GM19468 (cell line): ENCODE data around the gene TMC2.
"Not testable (repeated sequence)": the region's sequence is repeated elsewhere in the genome, so short reads cannot be mapped to it uniquely, and the experiment has no call there.

ENCODE experiments used
- ATAC-seq: cut with Tn5 transposase; IDR thresholded peaks from one replicate; pipeline ENCODE4 v1.9.1; 2021; ENCODE audit warnings: mild to moderate bottlenecking, moderate library complexity, moderate number of reproducible peaks; ENCODE audit not compliant: unreplicated experiment; ENCODE audit errors: extremely low read depth

Gene TMC2

DNA sequence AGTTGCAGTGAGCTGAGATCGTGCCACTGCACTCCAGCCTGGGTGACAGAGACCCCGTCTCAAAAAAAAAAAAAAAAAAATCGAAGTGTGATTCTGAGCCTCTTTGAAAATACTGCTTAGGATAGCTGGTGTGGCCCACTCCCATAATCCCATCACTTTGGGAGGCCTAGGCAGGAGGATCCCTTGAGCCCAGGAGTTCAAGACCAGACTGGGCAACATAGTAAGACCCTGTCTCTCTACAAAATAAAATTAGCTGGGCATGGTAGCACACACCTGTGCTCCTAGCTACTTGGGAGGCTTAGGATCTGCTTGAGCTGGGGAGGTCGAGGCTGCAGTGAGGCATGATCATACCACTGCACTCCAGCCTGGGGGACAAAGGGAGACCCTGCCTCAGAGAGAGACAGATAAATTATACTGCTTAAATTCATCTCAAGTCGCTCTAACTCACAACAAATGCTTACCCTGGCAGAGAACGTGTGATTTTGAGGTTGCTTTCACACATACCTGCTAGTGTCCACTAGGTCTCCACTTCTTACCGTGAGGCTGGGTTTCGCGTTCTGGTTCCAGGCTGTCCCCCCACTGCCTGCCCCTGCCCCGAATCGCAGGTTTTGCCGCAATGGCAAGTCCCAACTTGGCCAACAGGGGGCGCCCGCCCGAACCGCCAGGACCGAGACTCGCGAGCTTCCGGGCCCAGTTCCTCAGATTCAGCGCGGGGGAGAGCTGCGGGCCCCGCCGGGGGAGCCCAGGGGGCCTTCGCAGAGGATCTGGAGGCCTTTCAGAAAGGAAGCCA, 12.3 kb upstream of the TMC2 start:
- ATAC-seq = no peak

DNA sequence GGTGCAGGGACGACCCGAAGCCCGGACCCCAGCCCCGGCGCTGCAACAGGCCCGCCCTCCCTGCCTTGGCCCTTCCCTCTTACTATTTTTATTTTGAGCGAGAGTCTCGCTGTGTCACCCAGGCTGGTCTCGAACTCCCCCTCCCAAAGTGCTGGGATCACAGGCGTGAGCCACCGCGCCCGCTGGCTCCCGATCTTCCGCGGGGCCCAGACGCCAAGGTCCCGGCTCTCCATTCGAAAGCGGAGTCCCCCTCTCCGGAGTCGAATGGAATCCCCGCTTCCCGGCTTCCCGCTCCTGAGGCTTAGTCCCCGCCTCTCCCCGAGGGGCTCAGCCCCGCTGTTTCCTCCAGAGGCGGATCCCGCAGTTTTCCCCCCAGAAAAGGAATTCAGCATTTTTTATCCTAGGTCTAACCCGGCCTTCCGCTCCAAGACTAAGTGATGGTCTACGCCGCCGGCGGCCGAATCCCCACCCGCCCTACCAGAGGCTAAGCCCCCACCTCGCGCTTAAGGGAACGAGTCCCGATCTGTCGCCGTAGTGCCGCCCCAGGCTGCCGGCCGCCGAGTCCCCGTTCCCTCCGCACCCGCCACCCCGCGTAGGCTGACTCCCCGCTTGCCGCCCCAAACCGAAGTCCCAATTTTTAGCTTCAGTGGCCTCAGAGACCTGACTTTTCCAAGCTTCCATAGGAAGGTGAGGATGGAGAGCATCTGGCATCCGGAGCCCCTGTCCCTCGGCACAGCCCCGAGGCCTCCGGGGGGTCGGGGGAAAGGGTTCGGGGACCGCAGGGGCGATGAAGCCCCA, 11.5 kb upstream of the TMC2 start:
- no peak for ATAC-seq

DNA sequence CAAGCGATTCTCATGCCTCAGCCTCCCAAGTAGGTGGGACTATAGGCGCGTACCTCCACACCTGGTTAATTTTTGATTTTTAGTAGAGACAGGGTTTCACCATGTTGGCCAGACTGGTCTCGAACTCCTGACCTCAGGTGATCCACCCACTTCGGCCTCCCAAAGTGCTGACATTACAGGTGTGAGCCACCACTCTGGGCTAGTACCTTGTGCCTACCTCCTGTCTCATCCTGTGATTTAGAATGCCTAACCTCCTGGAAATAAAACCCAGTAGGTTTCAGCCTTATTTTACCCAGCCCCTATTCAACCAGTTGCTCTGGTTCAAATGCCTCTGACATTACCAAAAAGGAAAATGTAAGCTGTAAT, 10.2 kb upstream of the TMC2 start:
- not testable (repeated sequence) for ATAC-seq

DNA sequence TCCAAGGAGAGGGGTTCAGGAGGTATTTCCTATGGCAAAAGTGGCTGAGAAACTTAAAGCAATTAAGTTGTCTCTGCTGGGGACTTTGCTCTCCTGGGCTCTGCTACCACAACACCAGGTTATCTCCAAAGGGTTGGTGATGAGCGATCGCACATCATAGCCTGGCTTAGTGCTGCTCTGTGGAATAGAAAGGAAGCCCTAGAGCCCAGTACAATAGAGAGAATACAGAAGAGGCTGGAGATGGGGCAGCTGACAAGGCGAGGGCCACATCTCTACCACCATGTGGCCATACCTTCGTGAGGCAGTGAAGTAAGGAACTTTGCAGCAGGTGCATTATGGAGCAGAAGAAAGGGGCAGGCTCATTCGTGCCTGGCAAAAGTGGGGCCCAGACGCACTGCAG, 8.6 kb upstream of the TMC2 start:
- no peak for ATAC-seq

DNA sequence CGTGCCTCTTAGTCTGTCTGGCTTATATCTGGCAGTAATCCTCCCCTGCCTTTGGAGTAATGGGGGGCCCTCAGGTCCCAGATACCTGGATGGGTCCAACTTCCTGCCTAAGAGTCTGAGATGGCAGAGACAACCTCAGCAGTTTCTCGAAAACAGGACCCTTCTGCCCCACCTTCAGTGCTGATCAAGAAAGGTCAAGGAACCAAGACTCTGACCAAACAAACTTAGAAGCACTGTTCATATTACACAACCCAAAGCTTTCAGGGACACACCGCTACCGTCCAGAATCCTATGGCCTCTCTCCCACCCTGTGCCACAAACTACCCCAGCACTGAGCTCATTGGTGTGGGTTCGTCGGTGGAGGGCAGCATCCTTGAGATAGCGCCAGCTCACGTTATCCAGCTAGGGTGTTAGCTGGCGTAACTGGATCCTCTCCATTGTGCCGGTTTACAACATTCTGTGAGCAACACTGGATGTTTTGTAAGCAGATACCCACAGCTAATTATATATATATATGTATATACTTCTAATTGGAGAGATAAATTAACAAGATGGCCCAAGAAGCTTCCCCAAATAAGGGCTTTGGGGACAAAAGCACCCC, 7.6 kb upstream of the TMC2 start:
- no peak for ATAC-seq

DNA sequence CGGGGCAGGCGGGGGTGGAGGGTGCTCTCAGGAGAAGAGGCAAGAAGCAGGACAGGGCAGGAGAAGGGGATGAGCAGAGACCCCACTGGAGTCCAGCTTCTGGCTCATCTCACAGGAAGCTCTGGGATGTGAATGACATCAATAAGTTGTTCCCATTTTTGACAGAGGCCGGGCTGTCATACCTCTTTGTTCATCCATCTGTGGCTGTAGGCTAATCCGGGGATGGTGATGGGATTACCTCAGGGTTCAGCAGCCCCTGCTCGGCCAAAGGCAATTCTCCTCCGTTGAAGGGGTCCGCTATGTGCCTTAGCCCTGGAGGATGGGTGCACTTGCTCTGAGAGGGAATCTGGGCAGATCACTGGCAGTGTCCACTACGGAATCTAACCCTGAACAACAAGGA, 3.3 kb upstream of the TMC2 start:
- ATAC-seq = no peak

DNA sequence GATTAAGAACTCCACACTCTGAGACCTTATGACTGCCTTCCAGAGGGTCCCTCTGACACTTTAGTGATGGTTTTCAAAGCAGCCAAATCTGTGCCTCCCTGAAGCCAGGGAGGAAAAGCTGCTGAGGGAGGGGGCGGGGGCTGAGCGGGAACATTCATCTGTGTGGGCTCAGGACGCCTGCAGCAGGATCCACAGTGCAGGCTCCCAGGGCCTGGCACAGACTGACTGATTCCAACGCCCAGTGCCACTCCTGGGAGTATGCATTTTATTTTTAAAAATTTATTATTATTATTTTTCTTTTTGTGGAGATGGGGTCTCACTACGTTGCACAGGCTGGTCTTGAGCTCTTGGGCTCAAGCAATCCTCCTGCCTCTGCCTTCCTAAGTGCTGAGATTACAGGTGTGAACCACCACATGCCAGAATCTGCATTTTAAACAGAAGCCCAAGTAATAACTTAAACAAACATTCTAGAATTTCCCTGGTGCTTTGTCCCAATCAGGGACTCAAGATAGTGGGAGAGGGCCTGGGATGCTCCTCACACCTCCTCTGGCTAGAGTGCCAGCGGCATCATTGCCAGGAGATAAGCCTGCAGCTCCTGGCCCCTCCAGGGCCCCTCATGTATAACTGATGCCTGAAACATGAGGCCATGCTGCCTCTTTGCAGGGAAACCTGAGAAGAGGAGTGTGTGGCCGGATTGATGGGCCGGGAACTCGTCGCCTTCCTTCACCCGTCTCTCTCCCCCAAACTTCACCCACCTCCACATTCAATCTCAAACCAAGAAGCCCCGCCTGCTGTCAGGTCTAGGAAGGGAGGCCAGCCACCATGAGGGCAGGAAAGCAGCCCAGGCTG, 438 bp upstream of the TMC2 start:
- ATAC-seq = no peak

DNA sequence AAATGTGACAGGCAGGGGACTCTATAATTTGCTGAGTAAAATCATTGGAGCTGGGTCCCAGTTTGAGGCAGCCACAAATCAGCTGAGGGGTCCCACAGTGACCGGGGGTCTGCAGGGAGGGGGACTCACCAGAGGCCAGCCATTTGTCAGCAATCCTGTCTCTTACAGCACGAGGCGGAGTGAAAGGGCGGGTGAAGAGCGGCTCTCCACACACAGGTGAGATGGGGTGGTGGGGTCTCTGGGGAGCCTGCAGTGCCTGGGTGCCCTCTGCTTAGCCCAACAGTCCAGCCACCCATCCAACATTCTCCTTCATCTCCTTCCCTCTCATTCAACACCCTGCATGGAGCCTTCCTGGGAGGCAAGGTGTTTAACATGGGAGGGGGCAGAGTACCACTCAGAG, 728 bp downstream of the TMC2 start:
- ATAC-seq = no peak

DNA sequence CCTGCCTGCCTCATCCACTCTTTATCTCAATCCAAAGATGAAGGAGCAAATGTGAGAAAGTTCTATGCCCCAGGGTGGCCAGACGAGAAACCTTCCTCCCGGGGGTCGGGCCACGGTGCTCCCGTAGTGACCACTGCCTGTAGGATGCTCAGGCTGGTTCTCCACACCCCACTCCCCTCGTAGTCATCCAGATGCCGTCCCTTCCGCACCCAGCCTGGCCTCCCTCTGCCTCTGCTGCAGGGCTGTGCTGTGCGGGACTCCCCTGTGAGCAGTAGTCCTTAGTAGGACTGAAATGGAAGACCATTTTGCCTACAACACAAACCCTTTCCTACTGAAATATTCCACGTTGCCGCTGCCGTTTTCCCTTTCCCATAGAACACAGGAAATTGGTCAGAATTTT, 2.0 kb downstream of the TMC2 start:
- ATAC-seq = no peak

DNA sequence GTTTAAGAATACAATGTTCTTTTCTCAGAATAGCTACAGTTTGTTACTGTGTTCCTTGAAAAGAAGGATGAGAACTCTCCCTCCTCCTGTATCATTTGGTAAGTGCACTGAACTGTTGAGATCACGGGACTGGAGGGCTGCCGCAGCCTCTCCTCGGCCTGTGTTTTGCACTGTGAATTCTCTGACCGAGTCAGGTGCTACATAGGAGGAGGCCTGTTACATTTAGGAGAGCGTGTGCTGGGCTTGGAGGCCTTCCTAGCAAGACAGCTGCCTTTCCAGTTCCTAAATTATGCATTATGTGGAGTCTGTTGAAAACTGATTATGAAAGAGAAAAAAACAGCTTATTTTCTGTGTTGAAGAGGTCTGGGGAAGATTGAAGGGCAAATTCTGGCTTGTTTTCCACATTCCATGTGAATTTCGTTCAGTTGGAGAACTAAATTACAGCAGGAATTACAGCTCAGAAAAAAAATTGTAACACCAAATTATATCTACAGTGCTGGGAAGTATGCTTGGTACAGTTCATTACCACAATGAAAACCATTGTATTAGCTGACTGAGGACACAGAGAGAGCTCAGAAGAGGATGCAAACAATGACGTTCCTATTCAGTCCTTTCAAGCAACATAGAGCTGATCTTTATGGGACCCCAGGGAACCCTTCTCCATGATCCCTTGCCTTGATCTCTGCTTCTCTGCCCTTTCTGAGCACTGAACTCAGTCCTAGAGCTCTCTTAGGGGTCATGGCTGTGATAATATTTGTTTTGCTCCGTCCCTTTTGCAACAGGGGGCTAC, 2.8 kb downstream of the TMC2 start:
- no peak for ATAC-seq

DNA sequence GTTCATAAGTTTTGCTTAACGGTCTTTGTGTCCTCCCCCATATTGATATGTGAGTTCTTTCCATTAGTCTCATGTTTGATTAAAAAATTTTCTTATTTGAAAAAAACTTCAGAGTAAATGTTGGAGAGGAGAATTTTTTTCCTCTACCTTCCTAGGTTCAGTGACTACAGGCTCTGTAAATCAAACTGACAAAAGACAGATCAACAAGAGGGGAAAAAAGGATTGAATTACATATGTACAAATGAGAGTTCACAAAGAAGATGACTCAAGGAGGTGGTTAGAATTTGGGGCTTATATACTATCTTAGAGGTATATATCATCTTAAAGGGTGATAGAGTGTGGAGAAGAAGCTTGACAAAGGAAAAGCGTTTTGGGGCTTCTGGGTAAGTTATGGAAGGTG, 5.6 kb downstream of the TMC2 start:
- ATAC-seq = no peak

DNA sequence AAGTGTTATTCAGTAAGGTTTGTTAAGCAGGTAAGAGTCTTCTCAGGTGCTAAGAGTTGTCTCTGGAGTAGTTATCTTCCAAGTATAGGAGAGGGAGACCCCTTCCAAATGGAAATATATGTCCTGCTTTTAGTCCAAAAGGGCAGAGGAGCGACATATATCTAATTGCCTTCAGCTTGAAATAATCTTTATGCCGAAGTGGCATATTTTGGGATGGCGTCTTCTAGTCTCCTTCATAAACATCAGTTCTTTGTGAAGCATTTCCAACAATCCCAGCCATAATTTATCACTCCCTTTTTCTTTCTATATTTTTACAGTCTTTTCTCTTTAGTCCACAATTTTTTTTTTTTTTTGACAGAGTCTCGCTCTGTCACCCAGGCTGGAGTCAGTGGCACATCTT, 6.0 kb downstream of the TMC2 start:
- no peak for ATAC-seq

DNA sequence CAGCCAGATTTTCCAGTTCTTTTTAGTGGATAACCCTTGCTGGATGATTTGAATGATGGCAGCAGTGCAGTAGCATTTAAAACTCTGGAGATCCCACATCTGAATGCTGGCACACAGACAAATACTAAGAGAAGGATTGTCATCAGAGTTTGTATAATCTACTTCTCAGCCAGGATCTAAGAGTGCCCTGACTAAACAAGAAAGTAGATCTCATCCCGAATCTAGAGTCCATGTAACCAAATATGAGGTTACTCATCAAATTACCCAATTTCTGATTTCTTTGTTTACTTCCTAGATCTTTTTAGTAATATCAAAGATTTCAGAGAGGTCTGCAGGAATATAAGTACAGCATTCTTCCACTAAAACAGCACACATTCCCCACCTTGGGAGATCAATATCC, 7.8 kb downstream of the TMC2 start:
- ATAC-seq = no peak

DNA sequence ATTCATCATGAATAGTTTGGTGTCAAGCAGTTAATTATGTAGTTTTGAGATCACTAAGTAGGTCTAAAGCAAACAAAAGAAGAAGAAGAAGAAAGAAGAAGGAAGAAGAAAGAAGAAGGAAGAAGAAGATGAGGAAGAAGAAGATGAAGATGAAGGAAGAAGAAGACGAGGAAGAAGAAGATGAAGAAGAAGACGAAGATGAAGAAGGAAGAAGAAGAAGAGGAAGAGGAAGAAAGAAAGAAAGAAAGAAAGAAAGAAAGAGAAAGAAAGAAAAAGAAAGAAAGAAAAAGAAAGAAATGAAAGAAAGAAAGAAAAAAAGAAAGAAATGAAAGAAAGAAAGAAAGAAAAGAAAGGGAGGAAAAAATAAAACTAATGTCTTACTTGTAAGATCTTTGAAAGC, 9.2 kb downstream of the TMC2 start:
- no peak for ATAC-seq

DNA sequence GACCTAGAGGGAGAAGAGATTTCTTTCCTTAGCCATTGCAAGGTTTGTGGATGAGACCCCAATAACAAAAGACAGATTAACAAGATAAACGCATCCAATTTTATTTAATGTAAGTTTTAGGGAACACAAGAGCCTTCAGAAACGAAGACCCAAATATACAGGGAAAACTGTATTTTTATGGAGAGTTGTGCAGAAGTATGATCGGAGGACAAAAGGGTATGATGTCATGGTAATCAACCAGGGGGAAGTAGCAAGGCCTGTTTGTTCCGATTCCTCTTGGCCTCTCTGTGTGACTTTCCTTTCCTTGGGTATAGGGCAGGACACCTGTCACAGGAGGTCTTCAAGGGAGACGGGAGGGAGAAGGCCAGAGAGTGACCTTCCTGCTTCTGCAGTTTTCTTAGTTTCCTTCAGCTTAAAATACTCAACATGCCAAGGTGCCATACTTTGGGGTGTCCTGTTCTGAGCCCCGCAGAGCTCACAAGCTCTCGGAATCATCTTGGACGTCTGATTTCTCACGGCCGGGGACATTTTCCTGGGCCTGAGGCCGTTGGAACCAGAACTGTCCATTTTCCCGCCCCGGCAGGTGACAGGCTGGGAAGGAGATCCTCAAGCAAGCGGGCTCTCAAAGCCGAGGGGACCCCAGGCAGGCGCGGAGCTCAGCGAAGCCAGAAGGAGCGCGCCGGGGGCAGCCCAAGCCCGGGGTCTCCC, 21.7 kb downstream of the TMC2 start:
- ATAC-seq = no peak

DNA sequence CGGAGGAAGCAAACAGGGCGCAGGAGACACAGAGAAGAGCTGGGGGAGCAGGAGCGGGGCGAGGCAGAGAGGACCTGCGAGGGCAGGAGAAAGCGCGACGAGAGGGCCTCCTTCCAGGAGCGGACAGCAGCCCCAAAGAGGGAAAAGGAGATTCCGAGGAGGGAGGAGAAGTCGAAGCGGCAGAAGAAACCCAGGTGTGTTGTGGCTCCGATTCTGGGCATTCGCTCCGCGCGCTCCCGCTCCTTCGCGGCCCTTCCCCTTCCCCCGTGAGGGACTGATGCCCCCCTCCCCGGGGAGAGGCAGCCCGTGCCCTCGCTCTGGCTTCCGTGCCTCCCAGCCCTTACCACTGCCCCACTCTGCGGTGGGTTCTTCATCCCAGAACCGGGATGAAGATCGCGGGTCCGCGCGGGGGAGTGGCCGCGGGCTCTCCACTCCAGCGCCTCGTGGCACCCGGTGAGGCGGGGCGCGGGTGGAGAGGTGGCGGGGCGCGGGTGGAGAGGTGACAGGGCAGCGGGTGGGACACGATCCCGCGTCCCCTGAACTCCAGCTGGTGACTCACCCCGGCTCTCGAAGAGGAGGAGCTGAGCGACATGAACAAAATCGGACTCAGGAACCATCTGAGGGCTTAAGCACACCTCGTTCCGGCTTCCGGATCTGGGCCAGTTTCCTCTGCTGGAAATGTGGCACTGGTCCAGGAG, 22.4 kb downstream of the TMC2 start:
- no peak for ATAC-seq

DNA sequence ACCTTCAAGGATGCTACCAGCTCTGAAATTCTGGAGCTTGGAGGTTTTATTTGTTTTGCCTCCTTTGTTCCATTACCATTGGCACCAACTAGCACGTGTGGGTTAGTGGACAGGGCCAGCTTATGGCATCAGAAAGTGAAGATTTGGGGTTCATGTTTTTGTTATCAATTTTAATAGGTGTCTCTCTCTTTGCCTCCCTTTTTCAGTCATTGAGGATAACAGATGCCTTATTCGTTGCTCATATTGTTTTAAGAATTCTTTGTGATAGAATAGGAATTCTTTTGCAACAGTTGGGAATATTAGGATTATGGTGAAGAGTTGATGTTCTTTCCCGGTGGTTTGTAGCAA, 22.9 kb downstream of the TMC2 start:
- ATAC-seq = no peak

DNA sequence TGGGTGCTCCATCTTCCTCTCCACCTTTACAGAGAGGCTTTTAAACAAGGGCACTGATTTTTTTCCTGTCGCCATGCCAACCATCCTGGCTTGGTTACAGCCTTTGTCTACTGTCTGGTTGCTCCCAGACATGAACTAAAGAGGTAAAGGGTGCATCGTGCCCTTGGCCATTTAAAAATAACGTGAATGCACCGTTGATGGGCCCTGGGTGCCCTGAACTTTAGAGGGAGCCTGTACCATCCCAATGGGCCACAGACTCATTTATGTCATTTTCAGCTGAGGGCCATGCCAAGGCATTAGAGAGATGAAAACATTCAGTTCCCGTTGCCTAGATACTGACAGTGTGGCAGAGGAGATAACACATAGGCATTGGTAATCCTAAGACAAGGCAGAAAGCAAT, 23.3 kb downstream of the TMC2 start:
- ATAC-seq = no peak

DNA sequence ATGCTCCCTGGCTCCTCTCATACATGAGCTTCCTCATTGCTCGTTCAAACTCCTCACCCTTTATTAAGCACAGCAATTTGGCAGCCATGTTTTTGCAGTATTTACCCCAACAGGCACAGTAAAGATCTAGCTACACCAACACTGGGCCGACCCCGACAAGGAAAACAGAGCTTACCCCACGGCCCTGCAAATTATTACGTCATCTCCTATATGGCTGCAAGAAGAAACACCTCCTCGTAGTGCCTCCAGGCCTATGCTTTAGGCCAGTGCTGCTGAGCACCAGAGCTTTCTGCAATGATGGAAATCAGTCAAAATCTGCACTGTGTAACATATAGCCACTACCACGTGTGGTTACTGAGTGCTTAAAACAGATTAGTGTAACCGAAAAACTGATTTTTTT, 26.7 kb downstream of the TMC2 start:
- no peak for ATAC-seq
